Measurements from ENCODE around the gene ANP32E.

Gene ANP32E

DNA sequence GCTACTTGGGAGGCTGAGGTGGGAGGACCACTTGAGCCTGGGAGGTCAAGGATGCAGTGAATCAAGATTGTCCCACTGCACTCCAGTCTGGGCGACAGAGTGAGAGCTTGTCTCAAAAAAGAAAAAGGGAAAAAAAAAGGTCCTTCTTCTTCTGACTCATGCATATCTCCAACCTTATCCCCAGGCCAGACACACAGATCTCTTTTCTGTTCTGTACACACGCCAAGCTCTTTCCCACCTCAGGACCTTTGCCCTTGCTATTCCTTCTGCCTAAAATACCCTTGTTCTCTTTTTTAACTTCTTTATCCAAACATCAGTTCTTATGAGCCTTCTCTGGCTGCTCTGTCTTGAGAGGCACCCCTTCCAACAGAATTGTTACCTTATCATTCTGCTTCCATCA, 64.1 kb downstream of the ANP32E start:
- no peak for DNase-seq

GRCh38 chr1:150168960-150169601, 66.8 kb downstream of the ANP32E start:
- peak in 32 of 58 donors; percentile 8 to 61 (median 20) for DNase-seq

Measured in anterior cingulate cortex (tissue), 58 donors.